ENCODE data around the gene NLRP9.
A peak's percentile ranks its signal among the peaks of the same experiment; 100 is the strongest.
"Not testable (repeated sequence)": the region's sequence is repeated elsewhere in the genome, so short reads cannot be mapped to it uniquely, and the experiment has no call there.

Gene NLRP9

DNA sequence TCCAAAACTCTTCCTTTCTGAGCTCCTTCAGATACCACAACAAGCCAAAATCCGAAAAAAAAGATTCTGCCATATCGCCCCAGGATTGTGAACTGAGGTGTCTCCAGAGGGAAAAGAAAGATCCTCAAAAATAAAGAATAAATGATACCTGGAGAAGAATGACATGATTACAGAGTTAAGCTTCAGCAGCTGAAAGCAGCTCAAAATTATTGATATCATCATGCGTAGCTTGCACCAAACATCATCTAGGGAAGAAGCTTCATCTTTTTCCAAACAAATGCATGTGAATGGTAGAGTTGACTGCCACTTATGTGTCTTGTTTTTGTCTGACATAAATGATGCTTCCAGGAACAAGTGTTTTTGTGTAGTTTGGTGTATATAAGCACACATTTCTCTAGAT, at the start of gene NLRP9:
TSS of gene NLRP9 (minus strand) at position 101 of the 400 bp plus-strand sequence. CDS start at position 73, 28 bp downstream.
- DNase-seq (ENCODE audit: low spot score) = no peak

- DNase-seq (ENCODE audit: low spot score) = no peak
Observed at GRCh38 chr19:55781112-55781511, 42.9 kb upstream of the NLRP9 start.

- no peak for DNase-seq (ENCODE audit: low spot score)
Observed at GRCh38 chr19:55778331-55778730, 40.1 kb upstream of the NLRP9 start.

GRCh38 chr19:55777528-55777927, 39.3 kb upstream of the NLRP9 start:
- no peak for DNase-seq (ENCODE audit: low spot score)

- not testable (repeated sequence) for DNase-seq (ENCODE audit: low spot score)
Observed at GRCh38 chr19:55769632-55770031, 31.4 kb upstream of the NLRP9 start.

DNA sequence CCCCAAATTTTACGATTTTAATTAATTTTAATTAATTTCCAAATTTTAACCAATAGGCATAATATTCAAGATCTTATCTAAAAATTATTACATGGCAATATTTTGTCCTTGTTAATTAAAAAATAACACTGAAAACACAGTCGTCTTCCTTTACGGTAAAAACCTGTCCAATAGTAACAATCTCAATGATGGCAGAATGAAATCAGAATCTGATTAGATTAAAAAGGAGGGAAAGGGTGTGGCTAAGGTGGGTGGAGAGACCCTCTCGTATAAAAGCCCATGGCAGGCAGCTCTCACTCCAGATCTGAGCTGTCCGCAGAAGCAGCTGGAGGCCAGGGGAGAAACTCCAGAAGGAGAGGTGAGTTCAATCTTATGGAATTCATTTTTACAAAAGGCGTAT, 30.6 kb upstream of the NLRP9 start, which contains the start of gene RFPL4AL1:
TSS of gene RFPL4AL1 (plus strand) at position 301 of the 400 bp plus-strand sequence. CDS start 2,687 bp downstream, outside the sequence.
- not testable (repeated sequence) for DNase-seq (ENCODE audit: low spot score)

- no peak for DNase-seq (ENCODE audit: low spot score)
Observed at GRCh38 chr19:55766466-55766865, 28.3 kb upstream of the NLRP9 start.

GRCh38 chr19:55758797-55759196, 20.6 kb upstream of the NLRP9 start, which contains the start of gene RFPL4A:
Gene RFPL4A (plus strand): TSS chr19:55759097. CDS start chr19:55761801, 2,704 bp downstream.
- DNase-seq (ENCODE audit: low spot score) = not testable (repeated sequence)

- DNase-seq (ENCODE audit: low spot score) = not testable (repeated sequence)
Observed at GRCh38 chr19:55756808-55757207, 18.6 kb upstream of the NLRP9 start.

GRCh38 chr19:55753401-55753800, 15.2 kb upstream of the NLRP9 start:
- DNase-seq (ENCODE audit: low spot score) = no peak

DNA sequence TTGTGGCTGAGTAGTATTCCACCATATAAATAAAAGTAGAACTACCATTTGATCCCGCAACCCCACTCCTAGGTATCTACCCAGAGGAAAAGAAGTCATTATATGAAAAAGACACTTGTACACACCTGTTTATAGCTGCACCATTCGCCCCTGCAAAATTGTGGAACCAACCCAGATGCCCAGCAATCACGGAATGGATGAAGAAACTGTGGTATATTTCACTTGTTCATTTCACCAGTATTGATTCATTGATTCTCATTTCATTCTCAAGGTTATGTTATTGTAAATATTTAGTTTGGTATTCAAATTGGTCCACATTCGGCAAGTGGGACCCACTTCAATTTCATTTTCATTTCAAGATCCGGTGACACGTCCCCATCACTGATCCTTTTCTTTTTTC, 12.5 kb upstream of the NLRP9 start:
- DNase-seq (ENCODE audit: low spot score) = no peak

- DNase-seq (ENCODE audit: low spot score) = not testable (repeated sequence)
Observed at GRCh38 chr19:55730378-55730777, 7.8 kb downstream of the NLRP9 start.

DNA sequence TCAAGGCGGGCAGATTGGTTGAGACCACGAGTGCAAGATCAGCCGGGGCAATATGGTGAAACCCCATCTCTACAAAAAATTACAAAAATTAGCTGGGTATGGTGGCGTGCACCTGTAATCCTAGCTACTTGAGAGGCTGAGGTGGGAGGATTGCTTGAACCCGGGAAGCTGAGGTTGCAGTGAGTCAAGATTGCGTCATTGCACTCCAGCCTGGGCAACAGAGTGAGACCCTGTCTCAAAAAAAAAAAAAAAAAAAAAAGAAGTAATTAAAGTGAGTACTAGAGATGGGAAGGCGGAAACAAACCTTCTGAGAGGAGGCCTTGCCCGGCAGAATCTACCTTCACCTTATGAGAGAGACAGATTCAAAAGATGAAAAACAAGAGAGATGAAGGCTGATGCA, 14.7 kb downstream of the NLRP9 start:
- no peak for DNase-seq (ENCODE audit: low spot score)

DNA sequence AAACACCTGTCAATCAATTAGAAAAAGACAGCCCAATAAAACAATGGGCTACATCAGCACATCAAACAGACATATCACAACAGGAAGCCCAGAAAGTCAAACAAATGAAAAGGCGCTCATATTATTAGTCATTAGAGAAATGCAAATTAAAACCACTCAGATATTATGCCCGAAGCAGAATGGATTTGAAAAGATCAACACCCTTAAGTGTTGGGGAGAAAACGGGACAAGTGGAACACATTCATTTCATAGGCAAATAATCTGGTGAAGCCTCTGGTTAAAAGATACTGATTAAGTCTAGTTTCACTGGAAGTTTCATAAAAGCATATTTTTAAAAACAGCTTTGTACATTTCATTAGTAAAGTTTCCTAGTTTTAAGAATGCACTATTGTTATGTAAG, 17.4 kb downstream of the NLRP9 start:
- DNase-seq (ENCODE audit: low spot score) = no peak

- no peak for DNase-seq (ENCODE audit: low spot score)
Observed at GRCh38 chr19:55720214-55720746, 17.9 kb downstream of the NLRP9 start.

DNA sequence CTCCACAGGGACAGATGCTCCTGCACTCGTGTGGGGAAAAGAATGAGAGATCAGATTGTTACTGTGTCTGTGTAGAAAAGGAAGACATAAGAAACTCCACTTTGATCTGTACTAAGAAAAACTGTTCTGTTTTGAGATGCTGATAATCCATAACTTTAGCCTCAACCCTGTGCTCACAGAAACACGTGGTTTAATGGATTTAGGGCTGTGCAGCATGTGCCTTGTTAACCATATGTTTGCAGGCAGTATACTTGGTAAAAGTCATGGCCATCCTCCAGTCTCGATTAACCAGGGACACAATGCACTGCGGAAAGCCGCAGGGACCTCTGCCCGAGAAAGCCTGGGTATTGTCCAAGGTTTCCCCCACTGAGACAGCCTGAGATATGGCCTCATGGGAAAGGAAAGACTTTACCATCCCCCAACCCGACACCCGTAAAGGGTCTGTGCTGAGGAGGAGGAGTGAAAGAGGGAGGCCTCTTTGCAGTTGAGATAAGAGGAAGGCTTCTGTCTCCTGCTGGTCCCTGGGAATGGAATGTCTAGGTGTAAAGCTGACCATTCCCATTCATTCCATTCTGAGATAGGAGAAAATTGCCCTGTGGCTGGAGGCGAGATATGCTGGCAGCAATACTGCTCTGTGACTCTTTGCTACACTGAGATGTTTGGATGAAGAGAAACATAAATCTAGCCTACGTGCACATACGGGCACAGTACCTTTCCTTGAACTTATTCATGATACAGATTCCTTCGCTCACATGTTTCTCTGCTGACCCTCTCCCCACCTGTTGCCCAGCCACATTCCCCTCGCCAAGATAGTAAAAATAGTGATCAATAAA, 20.1 kb downstream of the NLRP9 start:
- DNase-seq (ENCODE audit: low spot score) = not testable (repeated sequence)

DNA sequence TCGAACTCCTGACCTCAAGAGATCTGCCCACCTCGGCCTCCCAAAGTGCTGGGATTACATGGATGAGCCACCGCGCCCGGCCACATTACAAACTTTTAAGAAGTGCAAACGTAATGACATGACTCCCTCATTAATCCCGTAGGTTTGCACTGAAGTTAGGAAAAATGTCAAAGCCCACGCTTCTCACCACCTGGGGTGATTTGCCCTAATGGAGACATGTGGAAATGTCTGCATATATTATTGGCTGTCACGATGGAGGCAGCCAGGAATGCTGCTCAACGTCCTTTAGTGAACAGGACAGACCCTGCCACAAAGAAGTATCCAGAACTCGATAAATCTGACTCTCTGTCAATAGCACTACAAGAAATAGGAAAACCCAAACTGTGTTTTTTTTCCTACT, 21.0 kb downstream of the NLRP9 start:
- no peak for DNase-seq (ENCODE audit: low spot score)

DNA sequence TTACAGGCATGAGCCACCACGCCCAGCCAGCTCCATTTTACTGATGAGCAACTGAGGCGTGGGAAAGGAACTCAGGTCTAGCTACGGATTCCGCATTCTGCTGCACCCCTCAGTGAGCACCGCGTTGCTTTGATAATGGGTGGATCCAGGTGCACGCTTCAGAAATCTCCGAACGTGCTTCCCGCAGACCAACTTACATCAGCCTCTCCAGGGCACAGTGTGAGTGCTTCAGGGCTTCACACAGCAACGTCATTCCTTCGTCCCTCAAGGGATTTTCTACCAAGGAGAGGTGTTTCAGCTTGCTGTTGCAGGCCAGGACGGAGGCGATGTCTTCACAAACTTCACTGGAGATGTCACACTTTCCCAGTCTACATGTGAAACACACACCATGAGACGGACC, 21.7 kb downstream of the NLRP9 start:
- DNase-seq (ENCODE audit: low spot score) = no peak

DNA sequence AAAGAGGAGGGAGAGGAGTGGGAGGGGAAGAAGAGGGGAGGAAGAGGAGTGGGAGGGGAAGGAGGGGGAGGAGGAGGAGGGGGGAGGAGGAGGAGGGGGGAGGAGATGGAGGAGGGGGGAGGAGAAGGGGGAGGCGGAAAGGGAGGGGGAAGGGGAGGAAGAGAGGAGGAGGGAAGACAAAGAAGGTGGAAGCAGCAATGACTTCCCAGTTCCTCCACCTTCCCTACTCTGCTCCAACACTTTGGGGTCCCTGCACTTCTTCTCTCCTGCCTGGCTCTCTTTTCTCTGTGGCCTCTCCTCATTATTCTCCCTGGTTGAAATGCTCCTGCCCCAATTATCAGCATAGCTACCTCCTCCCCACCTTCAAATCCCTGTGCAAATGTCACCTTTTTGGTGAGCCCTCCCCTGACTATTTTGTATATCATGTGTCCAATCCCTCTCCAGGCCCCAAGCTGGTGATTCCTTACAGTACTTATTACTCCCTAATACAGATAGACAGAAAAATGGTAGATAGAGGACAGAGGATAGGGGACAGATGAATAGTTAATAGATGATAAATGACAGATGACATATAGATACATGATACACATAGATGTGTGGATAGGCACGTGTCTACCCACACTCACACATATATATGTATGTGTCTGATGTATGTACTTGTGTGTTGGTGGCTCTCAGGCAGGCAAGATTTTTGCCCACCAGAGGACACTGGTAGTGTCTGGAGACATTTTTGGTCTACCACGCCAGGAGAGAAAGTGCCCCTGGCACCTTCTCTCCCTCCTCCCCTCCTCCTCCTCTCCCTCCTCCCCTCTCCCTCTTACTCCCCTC, 25.2 kb downstream of the NLRP9 start:
- DNase-seq (ENCODE audit: low spot score) = no peak

DNA sequence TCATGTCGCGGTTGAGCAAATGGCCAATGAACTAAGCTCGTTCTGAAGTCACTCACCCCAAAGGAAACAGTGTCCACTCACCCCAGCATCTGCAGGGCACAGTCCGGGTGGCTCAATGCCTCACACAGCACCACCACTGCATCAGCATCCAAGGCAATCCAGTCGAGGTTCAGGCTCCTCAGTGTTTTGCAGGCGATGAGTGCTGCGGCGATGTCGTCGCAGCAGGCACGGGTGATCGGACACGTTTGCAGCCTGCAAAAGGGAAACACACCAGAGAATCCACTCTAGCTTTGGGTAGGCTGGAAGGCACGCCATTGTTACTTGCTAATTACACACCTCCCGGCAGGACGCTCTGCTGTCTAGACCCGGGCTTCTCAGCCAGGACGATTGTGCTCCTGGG, 26.5 kb downstream of the NLRP9 start:
- no peak for DNase-seq (ENCODE audit: low spot score)

DNA sequence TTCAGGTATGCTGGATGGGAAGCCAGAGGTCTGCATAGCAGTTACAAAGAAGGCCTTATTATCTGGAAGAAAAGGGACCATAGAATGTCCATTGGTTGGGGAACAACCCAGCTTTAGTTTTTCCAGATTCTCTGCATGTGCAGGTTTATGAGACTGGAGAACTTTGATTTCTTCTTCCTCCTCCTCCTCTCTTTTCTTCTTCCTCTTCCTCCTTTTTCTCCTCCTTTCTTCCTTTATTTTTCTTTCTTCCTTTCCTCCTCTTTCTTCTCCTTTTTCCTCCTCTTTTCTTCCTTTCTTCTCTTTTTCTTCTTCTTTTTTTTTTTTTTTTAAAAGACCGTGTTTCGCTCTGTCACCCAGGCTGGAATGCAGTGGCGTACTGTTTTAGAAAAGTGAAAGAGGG, 32.2 kb downstream of the NLRP9 start:
- no peak for DNase-seq (ENCODE audit: low spot score)

GRCh38 chr19:55704494-55705245, 33.5 kb downstream of the NLRP9 start:
- DNase-seq (ENCODE audit: low spot score) = peak; percentile 13

All from hematopoietic multipotent progenitor cell treated with erythropoietin and hydrocortisone succinate and interleukin-3 and kit ligand, for 15 days (in vitro differentiated cells).